Glutamatergic neuron (in vitro differentiated cells): ENCODE results near the gene ABCF3. TPM values are rescaled to one million over a fixed set of nuclear protein-coding genes. Genes with fewer than 3 reads are reported as not detected.

ENCODE experiments used
- DNase-seq: peaks from one replicate; pipeline ENCODE4 v3.0.0; 2022
- H3K27ac Mint-ChIP-seq: one replicate; pipeline ENCODE4 v1.8.0; 2020; ENCODE audit warnings: mild to moderate bottlenecking, mixed read lengths, inconsistent platforms; ENCODE audit not compliant: unreplicated experiment
- H3K27me3 Mint-ChIP-seq: one replicate; pipeline ENCODE4 v1.8.0; 2020; ENCODE audit warnings: mild to moderate bottlenecking, moderate library complexity, mixed read lengths, inconsistent platforms; ENCODE audit not compliant: unreplicated experiment
- H3K36me3 Mint-ChIP-seq: one replicate; pipeline ENCODE4 v1.8.0; 2020; ENCODE audit warnings: mild to moderate bottlenecking, mixed read lengths, inconsistent platforms; ENCODE audit not compliant: unreplicated experiment
- H3K4me1 Mint-ChIP-seq: one replicate; pipeline ENCODE4 v1.8.0; 2020; ENCODE audit warnings: mild to moderate bottlenecking, low read depth, mixed read lengths, inconsistent platforms; ENCODE audit not compliant: unreplicated experiment
- H3K4me3 Mint-ChIP-seq: one replicate; pipeline ENCODE4 v1.8.0; 2020; ENCODE audit warnings: mild to moderate bottlenecking, mixed read lengths, inconsistent platforms; ENCODE audit not compliant: unreplicated experiment
- H3K9me3 Mint-ChIP-seq: one replicate; pipeline ENCODE4 v1.8.0; 2020; ENCODE audit warnings: mild to moderate bottlenecking, moderate library complexity, mixed read lengths, inconsistent platforms; ENCODE audit not compliant: unreplicated experiment
- total RNA-seq: library from RNA; stranded (reverse); fragmentation: NEBNext Ultra II Directional; extraction: Animal tissue kit (Norgen Biotek cat#: 25700); gene quantifications from one replicate; pipeline ENCODE4 v1.2.1, GENCODE V29; 2021; ENCODE audit not compliant: unreplicated experiment
- TF ChIP-seq, protein P1 (sequence below): fragments of 200-600 bp; sonication (generic); IDR thresholded peaks from one replicate; pipeline ENCODE4 v1.5.0; 2021; ENCODE audit not compliant: partially characterized antibody, unreplicated experiment

The ABCF3 gene
- total RNA-seq, 1 donor from 2014 or later, result 87.9 TPM

DNA sequence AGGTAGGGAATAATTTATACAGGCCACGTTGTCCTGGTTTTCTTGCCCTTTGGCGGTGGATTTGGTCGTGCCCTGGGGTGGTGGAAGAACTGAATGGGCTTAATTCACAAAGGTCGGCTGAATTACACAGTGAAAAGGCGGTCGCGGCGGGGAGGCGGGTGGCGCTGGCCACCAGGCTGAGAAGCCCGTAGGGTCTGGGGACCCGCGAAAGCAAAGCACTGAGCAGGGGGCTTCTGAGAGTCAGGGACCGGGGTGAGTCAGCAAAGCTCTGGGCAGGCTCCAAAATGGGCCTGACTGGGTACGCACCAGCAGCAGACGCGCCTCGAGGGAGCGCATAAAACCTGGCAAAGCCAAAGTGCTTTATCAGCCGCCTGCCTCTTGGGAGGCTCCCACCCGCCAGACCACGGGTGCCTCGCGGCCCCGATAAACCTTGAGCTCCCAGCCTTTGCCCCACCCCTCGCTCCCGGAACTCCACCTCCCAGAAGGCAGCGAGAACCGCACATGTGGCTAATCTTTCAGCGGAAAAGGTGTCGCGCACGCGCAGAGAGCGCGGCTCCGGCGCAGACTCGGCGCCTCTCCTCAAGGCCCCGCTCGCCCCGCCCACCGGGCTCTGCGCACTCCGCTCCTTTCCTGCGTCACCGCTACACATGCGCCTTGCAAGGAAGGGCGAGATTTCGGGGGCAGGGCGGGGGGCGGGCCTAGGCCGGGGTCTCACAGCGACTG, 377 bp upstream of the ABCF3 start:
- DNase-seq, result peak; percentile 100
- H3K9me3 Mint-ChIP-seq, result peaks cover 9% of the 10 kb centered on the region
- H3K27ac Mint-ChIP-seq, result peak overlapping the region; percentile 96
- H3K27me3 Mint-ChIP-seq, result peaks cover 3% of the 10 kb centered on the region
- peaks cover 4% of the 10 kb centered on the region for H3K36me3 Mint-ChIP-seq
- TF ChIP-seq, protein P1, sequence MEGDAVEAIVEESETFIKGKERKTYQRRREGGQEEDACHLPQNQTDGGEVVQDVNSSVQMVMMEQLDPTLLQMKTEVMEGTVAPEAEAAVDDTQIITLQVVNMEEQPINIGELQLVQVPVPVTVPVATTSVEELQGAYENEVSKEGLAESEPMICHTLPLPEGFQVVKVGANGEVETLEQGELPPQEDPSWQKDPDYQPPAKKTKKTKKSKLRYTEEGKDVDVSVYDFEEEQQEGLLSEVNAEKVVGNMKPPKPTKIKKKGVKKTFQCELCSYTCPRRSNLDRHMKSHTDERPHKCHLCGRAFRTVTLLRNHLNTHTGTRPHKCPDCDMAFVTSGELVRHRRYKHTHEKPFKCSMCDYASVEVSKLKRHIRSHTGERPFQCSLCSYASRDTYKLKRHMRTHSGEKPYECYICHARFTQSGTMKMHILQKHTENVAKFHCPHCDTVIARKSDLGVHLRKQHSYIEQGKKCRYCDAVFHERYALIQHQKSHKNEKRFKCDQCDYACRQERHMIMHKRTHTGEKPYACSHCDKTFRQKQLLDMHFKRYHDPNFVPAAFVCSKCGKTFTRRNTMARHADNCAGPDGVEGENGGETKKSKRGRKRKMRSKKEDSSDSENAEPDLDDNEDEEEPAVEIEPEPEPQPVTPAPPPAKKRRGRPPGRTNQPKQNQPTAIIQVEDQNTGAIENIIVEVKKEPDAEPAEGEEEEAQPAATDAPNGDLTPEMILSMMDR, result no peak
- peak overlapping the region; percentile 99 for H3K4me3 Mint-ChIP-seq
- H3K4me1 Mint-ChIP-seq, result peaks cover 13% of the 10 kb centered on the region

DNA sequence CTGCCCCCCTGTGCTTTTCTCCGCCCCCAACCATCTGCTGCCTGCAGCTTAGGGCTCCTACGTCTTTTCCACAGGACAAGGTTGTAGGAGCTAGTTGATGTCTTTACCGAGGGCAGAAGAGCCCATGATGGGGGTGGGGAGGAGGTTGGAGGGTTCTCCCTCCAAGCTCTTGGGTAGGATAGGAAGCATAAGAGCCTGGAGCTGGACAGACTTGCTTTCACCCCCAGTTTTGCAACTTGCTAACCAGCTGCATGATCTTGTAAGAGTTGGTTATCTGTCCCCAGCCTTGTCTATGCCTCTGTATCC, 856 bp downstream of the ABCF3 start:
- Mint-ChIP-seq H3K9me3 (peaks cover 9% of the 10 kb centered on the region), H3K4me1 (peaks cover 13% of the 10 kb centered on the region), H3K36me3 (peaks cover 4% of the 10 kb centered on the region), H3K27ac (peak overlapping the region; percentile 87), H3K27me3 (peaks cover 3% of the 10 kb centered on the region), H3K4me3 (peak overlapping the region; percentile 99)
- TF ChIP-seq, protein P1, result no peak
- no peak for DNase-seq

DNA sequence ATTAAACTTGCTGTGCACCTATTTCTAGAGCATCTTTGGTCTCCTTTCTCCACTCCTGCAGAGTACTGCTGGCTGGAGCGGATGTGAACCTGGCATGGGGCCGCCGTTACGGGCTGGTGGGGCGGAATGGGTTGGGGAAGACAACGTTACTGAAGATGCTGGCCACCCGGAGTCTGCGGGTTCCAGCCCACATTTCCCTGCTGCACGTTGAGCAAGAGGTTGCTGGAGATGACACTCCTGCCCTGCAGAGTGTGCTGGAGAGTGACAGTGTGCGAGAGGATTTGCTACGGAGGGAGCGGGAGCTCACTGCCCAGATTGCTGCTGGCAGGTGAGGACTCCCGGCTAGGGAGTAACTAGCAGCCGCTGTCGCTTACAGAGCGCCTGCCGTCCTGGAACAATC, 2.1 kb downstream of the ABCF3 start:
- Mint-ChIP-seq H3K36me3 (peaks cover 4% of the 10 kb centered on the region), H3K27me3 (peaks cover 3% of the 10 kb centered on the region), H3K27ac (no peak overlapping the region), H3K4me3 (peak overlapping the region; percentile 14), H3K4me1 (peaks cover 13% of the 10 kb centered on the region), H3K9me3 (peaks cover 9% of the 10 kb centered on the region)
- no peak for DNase-seq
- TF ChIP-seq, protein P1, result no peak

DNA sequence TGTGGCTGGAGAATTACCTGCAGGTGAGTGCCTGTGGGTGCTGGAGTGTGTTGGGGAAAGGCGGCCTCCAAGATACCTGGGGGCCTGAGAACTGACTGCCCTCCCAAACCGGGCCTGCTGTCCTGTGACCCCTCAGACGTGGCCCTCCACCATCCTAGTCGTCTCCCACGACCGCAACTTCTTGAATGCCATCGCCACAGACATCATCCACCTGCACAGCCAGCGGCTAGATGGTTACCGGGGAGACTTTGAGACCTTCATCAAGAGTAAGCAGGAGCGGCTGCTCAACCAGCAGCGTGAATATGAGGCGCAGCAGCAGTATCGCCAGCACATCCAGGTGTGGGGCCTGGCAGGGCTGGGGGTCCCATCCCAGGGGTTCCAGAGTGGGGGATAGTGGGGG, 3.4 kb downstream of the ABCF3 start:
- H3K27me3 Mint-ChIP-seq, result peaks cover 2% of the 10 kb centered on the region
- peaks cover 7% of the 10 kb centered on the region for H3K36me3 Mint-ChIP-seq
- no peak overlapping the region for H3K27ac Mint-ChIP-seq

DNA sequence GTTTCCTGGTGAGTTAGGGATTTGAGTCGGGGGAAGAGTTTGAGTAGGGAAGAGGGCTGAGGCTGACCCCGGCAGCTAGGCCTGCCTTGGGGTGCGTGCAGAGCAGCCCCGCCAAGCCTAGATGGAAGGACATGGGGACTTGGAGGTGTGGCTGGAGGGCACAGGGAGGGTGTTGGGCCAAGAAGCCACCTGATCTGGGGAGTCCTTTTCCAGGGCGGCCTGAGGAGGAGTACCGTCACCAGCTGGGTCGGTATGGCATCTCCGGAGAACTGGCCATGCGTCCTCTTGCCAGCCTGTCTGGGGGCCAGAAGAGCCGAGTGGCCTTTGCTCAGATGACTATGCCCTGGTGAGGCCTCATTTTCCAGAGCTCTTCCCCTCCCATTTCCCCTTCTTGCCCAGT, 6.9 kb downstream of the ABCF3 start:
- TF ChIP-seq, protein P1, result no peak
- Mint-ChIP-seq H3K36me3 (peaks cover 4% of the 10 kb centered on the region), H3K4me1 (no peaks in the 10 kb centered on the region), H3K27ac (no peak overlapping the region), H3K4me3 (no peak overlapping the region), H3K27me3 (peaks cover 2% of the 10 kb centered on the region), H3K9me3 (no peaks in the 10 kb centered on the region)
- DNase-seq, result no peak

More for the DNA sequence above, 3.4 kb downstream of the ABCF3 start:
- peaks cover 6% of the 10 kb centered on the region for H3K9me3 Mint-ChIP-seq
- H3K4me1 Mint-ChIP-seq, result peaks cover 13% of the 10 kb centered on the region
- no peak for DNase-seq
- H3K4me3 Mint-ChIP-seq, result no peak overlapping the region
- TF ChIP-seq, protein P1, result no peak
